ENCODE data around the gene FAM50A. TPM values are rescaled to one million over a fixed set of nuclear protein-coding genes. Genes with fewer than 3 reads are reported as not detected.

Gene FAM50A
- total and polyA plus RNA-seq, 11 donors = 27.7 to 119 (median 43.1) TPM

DNA sequence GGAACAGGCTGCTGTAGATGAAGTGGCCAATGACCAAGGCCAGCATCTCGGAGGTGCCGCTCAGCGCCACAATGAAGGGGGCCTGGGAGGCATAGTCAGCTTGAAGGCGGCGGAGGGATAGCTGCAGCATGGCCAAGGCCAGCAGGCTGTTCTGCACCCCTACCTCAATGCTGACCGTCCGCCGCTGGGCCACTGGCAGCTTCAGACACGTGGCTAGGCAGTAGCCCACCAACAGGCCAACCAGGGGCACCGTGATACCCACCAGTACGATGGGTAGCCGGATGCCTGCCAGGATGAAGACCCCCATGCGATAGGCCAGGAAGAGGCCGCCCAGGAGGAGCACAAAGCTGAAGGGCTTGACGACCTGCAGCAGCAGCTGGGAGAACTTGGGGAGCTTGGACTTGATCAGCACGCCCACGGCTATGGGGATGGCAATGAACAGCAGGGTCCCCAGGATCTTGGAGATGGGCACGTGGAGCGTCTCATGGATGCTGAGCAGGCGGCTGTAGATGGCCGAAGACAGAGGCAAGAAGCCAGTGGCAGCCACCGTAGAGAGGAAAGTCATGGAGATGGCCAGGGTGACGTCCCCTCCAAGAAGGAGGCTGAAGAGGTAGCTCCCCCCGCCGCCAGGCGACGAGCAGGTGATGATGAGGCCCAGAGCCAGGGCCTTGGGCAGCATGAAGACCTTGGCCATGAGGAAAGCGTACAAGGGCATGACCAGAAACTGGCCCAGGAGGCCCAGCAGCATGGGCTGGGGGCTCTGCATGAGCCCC lies 43.8 kb downstream of the FAM50A start:
- Histone ChIP-seq H3K4me1 (peaks cover 0 to 39% (median 17%) of the 10 kb centered on the region in 12 donors), H3K27me3 (no peaks in the 10 kb centered on the region), H3K9me3 (no peaks in the 10 kb centered on the region), H3K36me3 (peaks cover 0 to 9% (median 6%) of the 10 kb centered on the region in 9 donors), H3K4me3 (peak overlapping the region in 1 of 12 donors; percentile 92), H3K27ac (peak overlapping the region in 9 of 12 donors; percentile 81 to 96 (median 91))
- no peak for DNase-seq
- intact Hi-C loops (cut with DNase I) = no loop called here
- TF ChIP-seq POLR2A (IDR thresholded peaks at IDR 0.05) = no peak
- TF ChIP-seq, protein P1, sequence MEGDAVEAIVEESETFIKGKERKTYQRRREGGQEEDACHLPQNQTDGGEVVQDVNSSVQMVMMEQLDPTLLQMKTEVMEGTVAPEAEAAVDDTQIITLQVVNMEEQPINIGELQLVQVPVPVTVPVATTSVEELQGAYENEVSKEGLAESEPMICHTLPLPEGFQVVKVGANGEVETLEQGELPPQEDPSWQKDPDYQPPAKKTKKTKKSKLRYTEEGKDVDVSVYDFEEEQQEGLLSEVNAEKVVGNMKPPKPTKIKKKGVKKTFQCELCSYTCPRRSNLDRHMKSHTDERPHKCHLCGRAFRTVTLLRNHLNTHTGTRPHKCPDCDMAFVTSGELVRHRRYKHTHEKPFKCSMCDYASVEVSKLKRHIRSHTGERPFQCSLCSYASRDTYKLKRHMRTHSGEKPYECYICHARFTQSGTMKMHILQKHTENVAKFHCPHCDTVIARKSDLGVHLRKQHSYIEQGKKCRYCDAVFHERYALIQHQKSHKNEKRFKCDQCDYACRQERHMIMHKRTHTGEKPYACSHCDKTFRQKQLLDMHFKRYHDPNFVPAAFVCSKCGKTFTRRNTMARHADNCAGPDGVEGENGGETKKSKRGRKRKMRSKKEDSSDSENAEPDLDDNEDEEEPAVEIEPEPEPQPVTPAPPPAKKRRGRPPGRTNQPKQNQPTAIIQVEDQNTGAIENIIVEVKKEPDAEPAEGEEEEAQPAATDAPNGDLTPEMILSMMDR (IDR thresholded peaks at IDR 0.05) = no peak
- 92 to 95% (median 93%) methylated on average over 22 to 28 of the region's 28 CpGs for WGBS, 4 donors
- no peak for ATAC-seq

DNA sequence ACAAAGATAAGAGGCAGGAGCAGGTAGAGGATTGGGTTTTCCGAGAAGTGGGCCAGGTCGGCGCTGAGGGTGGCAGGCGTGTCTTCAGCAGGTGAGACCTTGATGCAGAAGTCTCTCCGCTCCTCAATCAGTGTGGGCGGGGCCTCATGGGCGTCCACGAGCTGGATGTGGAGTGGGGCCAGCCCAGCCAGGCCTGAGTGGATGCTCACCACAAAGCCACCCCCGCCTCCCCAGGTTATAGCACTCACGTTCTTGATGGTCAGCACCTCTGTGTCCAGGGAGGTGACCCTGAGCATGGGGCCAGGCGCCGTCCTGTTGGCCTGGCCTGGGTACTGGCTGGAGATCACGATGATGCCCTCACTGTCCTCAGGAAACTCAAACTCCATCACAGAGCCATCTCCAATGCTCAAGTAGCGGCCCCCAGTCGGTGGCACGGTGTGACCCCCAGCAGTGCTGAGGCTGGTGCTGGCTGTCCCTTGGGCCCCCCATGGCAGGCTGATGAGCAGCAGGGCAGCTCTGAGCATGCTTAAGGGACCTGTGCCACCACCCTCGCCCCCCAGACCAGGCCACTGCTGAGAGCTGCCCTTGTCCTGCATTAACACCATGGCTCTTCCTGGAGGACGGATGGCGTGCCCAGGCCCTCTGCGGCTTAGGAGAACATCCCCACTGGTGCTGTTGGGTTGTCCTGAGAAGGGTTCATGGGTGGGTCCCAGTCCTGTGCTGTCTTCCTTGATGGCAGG lies 44.6 kb downstream of the FAM50A start:
- Histone ChIP-seq H3K27ac (no peak overlapping the region), H3K4me1 (peaks cover 0 to 38% (median 17%) of the 10 kb centered on the region in 12 donors), H3K9me3 (no peaks in the 10 kb centered on the region), H3K27me3 (no peaks in the 10 kb centered on the region), H3K36me3 (peaks cover 0 to 9% (median 6%) of the 10 kb centered on the region in 9 donors), H3K4me3 (no peak overlapping the region)
- intact Hi-C loops (cut with DNase I) = no loop called here
- no peak for DNase-seq
- no peak for TF ChIP-seq POLR2A (IDR thresholded peaks at IDR 0.05)
- TF ChIP-seq, protein P1 (IDR thresholded peaks at IDR 0.05) = no peak
- WGBS, 4 donors = 88 to 93% (median 90%) methylated on average over 14 to 20 of the region's 20 CpGs
- no peak for ATAC-seq

DNA sequence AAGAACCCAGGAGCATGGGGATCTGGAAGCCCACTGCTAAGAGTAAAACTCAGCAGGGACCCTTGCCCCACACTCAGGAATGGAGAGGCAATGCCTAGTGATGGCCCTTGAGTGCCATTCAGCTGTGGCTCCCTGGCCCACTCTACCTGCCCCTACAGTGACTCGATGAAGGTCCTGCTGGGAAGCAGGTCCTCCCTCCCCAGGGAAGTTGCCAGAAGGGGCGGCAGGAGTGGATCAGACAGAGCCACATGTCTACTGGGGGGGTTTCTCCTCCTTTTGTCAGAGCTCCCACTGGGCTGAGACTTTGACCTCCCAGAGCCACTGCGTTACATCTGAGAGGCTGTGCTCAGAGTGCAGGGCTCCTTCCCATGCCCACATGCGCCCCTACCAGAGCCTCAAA lies 45.2 kb downstream of the FAM50A start:
- Histone ChIP-seq H3K9me3 (no peaks in the 10 kb centered on the region), H3K27ac (peak overlapping the region in 5 of 12 donors; percentile 14 to 95 (median 90)), H3K4me3 (peak overlapping the region in 9 of 12 donors; percentile 32 to 87 (median 76)), H3K36me3 (peaks cover 0 to 9% (median 3%) of the 10 kb centered on the region in 9 donors), H3K4me1 (peaks cover 0 to 33% (median 14%) of the 10 kb centered on the region in 12 donors), H3K27me3 (no peaks in the 10 kb centered on the region)
- TF ChIP-seq POLR2A (IDR thresholded peaks at IDR 0.05) = no peak
- TF ChIP-seq, protein P1 (IDR thresholded peaks at IDR 0.05) = no peak
- DNase-seq = no peak
- intact Hi-C loops (cut with DNase I) = no loop called here
- 84 to 100% (median 89%) methylated on average over 4 of the region's 4 CpGs for WGBS, 4 donors
- no peak for ATAC-seq

DNA sequence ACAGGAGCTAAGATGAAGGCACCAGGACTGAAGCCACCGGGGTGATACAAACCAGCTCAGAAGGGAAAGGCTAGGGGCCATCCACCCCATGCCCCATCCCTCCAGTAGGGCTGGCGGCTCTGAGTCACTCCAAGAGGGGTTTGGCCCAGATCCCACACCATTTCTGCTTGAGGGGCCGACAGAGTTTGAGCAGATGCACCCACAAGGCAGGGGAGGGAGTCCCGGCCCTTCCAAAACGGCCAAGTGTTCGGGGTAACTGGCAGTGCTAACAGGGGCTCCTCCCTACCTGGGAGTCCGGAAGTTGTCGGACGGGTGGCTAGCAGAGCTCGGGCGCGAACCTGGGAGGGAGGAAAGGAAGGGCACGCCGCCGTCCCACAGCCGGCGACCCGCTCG lies 46.1 kb downstream of the FAM50A start:
- Histone ChIP-seq H3K36me3 (peaks cover 0 to 6% (median 2%) of the 10 kb centered on the region in 9 donors), H3K4me3 (peak overlapping the region; percentile 32 to 87 (median 69)), H3K9me3 (no peaks in the 10 kb centered on the region), H3K4me1 (peaks cover 0 to 24% (median 10%) of the 10 kb centered on the region in 12 donors), H3K27ac (peak overlapping the region; percentile 87 to 97 (median 94)), H3K27me3 (no peaks in the 10 kb centered on the region)
- DNase-seq (peak in 1 of 5 donors; percentile 44), ATAC-seq (peak in 2 of 4 donors; percentile 2 to 5)
- intact Hi-C loops (cut with DNase I) = loop anchor here in 2 of 10 donors (1.0 to 5.0 kb wide), 4 partner anchors 26 to 93 kb away; partner anchors contain the start of genes FAM3A (in 2 of the 2), ATP6AP1 (in 1 of the 2) and RPL10 (in 1 of the 2)
- WGBS, 4 donors = 0 to 64% (median 19%) methylated on average over 3 to 19 of the region's 19 CpGs
- no peak for TF ChIP-seq POLR2A (IDR thresholded peaks at IDR 0.05)
- TF ChIP-seq, protein P1 (IDR thresholded peaks at IDR 0.05) = no peak

Measured in heart left ventricle (tissue), 16 donors.